Measurements from ENCODE around the gene TNN. TPM values are rescaled to one million over a fixed set of nuclear protein-coding genes. Genes with fewer than 3 reads are reported as not detected.

TNN gene
- total RNA-seq, 1 donor from 2014 or later: 0.25 TPM

DNA sequence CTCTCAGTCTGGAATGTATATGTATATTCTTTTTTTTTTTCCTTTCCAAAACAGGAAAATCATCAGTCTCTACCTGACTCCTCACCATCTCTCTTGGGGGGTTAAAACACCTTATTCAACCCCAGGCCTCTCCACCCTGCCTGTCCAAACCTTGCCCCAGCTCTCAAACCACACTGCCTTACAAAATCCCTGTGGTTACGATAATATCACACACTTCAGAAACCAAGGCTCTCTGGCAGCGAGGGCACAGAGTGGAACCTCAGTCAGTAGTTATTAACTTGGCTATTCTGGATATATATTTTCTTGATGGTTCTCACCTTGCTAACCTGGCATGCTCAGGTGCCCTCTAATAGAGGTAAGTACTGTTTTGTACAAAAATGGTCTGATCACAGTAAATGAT is 100.2 kb downstream of the TNN start:
- H3K27ac Mint-ChIP-seq (ENCODE audit: unreplicated experiment): no peak overlapping the region
- DNase-seq (ENCODE audit: low spot score): no peak
- no peak for TF ChIP-seq CTCF (IDR thresholded peaks at IDR 0.05)

DNA sequence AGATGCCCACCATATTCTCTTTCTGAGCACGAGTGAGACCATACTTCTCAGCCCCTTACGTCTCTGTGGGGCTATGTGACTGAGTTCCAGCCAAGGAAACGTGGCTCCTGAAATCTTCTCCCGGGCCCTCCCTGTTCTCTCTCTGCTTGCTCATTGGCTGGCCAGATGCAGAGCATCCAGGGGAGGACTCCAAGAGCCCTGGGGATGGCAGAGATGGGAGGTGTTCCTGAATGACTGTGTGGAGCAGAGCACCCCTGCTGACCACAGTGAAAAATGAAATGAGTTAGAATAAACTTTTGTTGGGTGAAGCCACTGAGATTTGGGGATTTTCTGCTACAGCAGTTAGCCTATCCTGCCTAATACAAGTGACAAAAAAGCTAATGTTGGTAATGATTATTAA is 101.1 kb downstream of the TNN start:
- Mint-ChIP-seq H3K9me3 (ENCODE audit: low read depth) (no peaks in the 10 kb centered on the region), H3K4me1 (ENCODE audit: low read depth) (no peaks in the 10 kb centered on the region), H3K4me3 (ENCODE audit: unreplicated experiment) (no peak overlapping the region), H3K27ac (ENCODE audit: unreplicated experiment) (no peak overlapping the region), H3K36me3 (ENCODE audit: low read depth) (no peaks in the 10 kb centered on the region), H3K27me3 (ENCODE audit: low read depth) (peaks cover 11% of the 10 kb centered on the region)
- no peak for TF ChIP-seq CTCF (IDR thresholded peaks at IDR 0.05)
- DNase-seq (ENCODE audit: low spot score): no peak

More for the DNA sequence above, 100.2 kb downstream of the TNN start:
- H3K4me1 Mint-ChIP-seq (ENCODE audit: low read depth): no peaks in the 10 kb centered on the region
- H3K36me3 Mint-ChIP-seq (ENCODE audit: low read depth): no peaks in the 10 kb centered on the region
- H3K4me3 Mint-ChIP-seq (ENCODE audit: unreplicated experiment): no peak overlapping the region
- no peaks in the 10 kb centered on the region for H3K9me3 Mint-ChIP-seq (ENCODE audit: low read depth)
- peaks cover 9% of the 10 kb centered on the region for H3K27me3 Mint-ChIP-seq (ENCODE audit: low read depth)

GRCh38 chr1:175169286-175170018 is 101.8 kb downstream of the TNN start:
- no peak for DNase-seq (ENCODE audit: low spot score)

GRCh38 chr1:175171036-175171913 is 103.6 kb downstream of the TNN start:
- no peak for DNase-seq (ENCODE audit: low spot score)
- no peak for TF ChIP-seq CTCF (IDR thresholded peaks at IDR 0.05)

More at GRCh38 chr1:175169286-175170018, 101.8 kb downstream of the TNN start:
- Mint-ChIP-seq H3K36me3 (ENCODE audit: low read depth) (no peaks in the 10 kb centered on the region), H3K27me3 (ENCODE audit: low read depth) (peaks cover 11% of the 10 kb centered on the region), H3K27ac (ENCODE audit: unreplicated experiment) (no peak overlapping the region), H3K4me1 (ENCODE audit: low read depth) (no peaks in the 10 kb centered on the region), H3K4me3 (ENCODE audit: unreplicated experiment) (no peak overlapping the region), H3K9me3 (ENCODE audit: low read depth) (no peaks in the 10 kb centered on the region)
- TF ChIP-seq CTCF (IDR thresholded peaks at IDR 0.05): no peak

DNA sequence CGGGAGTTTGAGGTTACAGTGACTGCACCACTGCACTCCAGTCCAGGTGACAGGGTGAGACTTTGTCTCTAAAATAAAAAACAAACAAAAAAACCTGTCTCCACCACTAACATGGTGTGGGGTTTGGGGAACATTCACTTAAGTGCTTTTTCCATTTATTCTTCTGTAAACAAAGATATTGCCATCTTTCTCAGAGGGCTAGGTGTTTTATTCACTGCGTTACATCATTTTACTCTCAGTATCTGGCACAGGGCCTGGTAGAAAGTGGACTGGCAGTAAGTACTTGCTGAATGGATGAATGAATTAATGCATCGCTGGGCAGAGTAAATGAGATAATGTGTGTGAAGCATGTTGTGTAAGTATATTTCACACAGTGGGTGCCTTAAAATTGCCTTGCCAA is 104.9 kb downstream of the TNN start:
- no peak for TF ChIP-seq CTCF (IDR thresholded peaks at IDR 0.05)
- Mint-ChIP-seq H3K27me3 (ENCODE audit: low read depth) (peaks cover 4% of the 10 kb centered on the region), H3K27ac (ENCODE audit: unreplicated experiment) (no peak overlapping the region), H3K36me3 (ENCODE audit: low read depth) (no peaks in the 10 kb centered on the region), H3K9me3 (ENCODE audit: low read depth) (no peaks in the 10 kb centered on the region), H3K4me3 (ENCODE audit: unreplicated experiment) (no peak overlapping the region), H3K4me1 (ENCODE audit: low read depth) (peaks cover 6% of the 10 kb centered on the region)
- no peak for DNase-seq (ENCODE audit: low spot score)

More at GRCh38 chr1:175171036-175171913, 103.6 kb downstream of the TNN start:
- Mint-ChIP-seq H3K4me3 (ENCODE audit: unreplicated experiment) (no peak overlapping the region), H3K9me3 (ENCODE audit: low read depth) (no peaks in the 10 kb centered on the region), H3K4me1 (ENCODE audit: low read depth) (peaks cover 4% of the 10 kb centered on the region), H3K27me3 (ENCODE audit: low read depth) (peaks cover 11% of the 10 kb centered on the region), H3K27ac (ENCODE audit: unreplicated experiment) (no peak overlapping the region), H3K36me3 (ENCODE audit: low read depth) (no peaks in the 10 kb centered on the region)
